ENCODE data around the gene SLC23A2.

DNA sequence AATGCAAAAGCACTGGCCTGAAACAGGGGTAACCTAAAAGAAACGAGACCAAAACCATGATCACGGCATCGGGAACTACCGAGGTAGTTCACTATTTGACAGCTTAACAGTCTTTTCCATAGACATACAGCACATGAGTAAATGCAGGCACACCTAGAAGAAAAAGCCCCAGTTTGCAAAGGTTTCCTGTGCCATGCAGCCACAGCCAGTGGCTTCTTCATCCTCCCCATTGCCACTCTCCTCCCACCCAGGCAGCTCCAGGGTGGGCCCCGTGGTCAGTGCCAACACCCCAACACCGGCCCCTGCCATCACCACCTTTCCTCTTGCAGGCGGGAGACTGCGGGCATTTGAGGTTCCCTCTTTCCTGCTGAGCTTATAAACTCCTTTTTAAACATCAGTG is 115.4 kb downstream of the SLC23A2 start:
- TF ChIP-seq, protein P1, sequence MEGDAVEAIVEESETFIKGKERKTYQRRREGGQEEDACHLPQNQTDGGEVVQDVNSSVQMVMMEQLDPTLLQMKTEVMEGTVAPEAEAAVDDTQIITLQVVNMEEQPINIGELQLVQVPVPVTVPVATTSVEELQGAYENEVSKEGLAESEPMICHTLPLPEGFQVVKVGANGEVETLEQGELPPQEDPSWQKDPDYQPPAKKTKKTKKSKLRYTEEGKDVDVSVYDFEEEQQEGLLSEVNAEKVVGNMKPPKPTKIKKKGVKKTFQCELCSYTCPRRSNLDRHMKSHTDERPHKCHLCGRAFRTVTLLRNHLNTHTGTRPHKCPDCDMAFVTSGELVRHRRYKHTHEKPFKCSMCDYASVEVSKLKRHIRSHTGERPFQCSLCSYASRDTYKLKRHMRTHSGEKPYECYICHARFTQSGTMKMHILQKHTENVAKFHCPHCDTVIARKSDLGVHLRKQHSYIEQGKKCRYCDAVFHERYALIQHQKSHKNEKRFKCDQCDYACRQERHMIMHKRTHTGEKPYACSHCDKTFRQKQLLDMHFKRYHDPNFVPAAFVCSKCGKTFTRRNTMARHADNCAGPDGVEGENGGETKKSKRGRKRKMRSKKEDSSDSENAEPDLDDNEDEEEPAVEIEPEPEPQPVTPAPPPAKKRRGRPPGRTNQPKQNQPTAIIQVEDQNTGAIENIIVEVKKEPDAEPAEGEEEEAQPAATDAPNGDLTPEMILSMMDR (IDR thresholded peaks at IDR 0.05; ENCODE audit: low read depth, low read length) = no peak
- no peak for TF ChIP-seq POLR2A (IDR thresholded peaks at IDR 0.05; ENCODE audit: extremely low read depth, insufficient read length)
- TF ChIP-seq, protein P2, sequence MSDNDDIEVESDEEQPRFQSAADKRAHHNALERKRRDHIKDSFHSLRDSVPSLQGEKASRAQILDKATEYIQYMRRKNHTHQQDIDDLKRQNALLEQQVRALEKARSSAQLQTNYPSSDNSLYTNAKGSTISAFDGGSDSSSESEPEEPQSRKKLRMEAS (IDR thresholded peaks at IDR 0.05; ENCODE audit: low read depth, low read length) = no peak

Data from NB4 (cell line).